GM18507 (cell line): ENCODE data around the gene DNAH12.

ENCODE experiments used
- DNase-seq: peaks from one replicate; pipeline ENCODE4 v3.0.0; 2011; ENCODE audit warnings: low read depth; ENCODE audit not compliant: insufficient read length; ENCODE audit errors: extremely low spot score
- FAIRE-seq: peaks from 2 replicates; lab custom pipeline; 2011; peaks lifted over from hg19 to GRCh38; lab: Jason Lieb, UNC

Gene DNAH12

GRCh38 chr3:57544181-57545125 lies at the start of gene DNAH12:
TSS of gene DNAH12 (minus strand) at chr3:57544344. CDS start at chr3:57542870, 1,474 bp downstream.
- FAIRE-seq (no peak), DNase-seq (no peak)

GRCh38 chr3:57592306-57592705 lies 48.2 kb upstream of the DNAH12 start:
- DNase-seq, result no peak
- FAIRE-seq, result no peak

GRCh38 chr3:57587905-57588304 lies 43.8 kb upstream of the DNAH12 start:
- FAIRE-seq (no peak), DNase-seq (no peak)

- no peak for FAIRE-seq
- DNase-seq, result no peak
Measured at GRCh38 chr3:57586778-57587177, 42.6 kb upstream of the DNAH12 start.

GRCh38 chr3:57583544-57583943 lies 39.4 kb upstream of the DNAH12 start:
- DNase-seq (no peak), FAIRE-seq (no peak)

- FAIRE-seq (no peak), DNase-seq (no peak)
Measured at GRCh38 chr3:57582474-57583168, 38.5 kb upstream of the DNAH12 start.

GRCh38 chr3:57577801-57578200 lies 33.7 kb upstream of the DNAH12 start:
- no peak for FAIRE-seq
- DNase-seq, result no peak

GRCh38 chr3:57575966-57576626 lies 32.0 kb upstream of the DNAH12 start:
- FAIRE-seq (no peak), DNase-seq (no peak)

GRCh38 chr3:57572096-57572495 lies 28.0 kb upstream of the DNAH12 start:
- FAIRE-seq (peak; percentile 5), DNase-seq (no peak)

- FAIRE-seq, result no peak
- no peak for DNase-seq
Measured at GRCh38 chr3:57570878-57571277, 26.7 kb upstream of the DNAH12 start.

GRCh38 chr3:57569859-57570450 lies 25.8 kb upstream of the DNAH12 start:
- FAIRE-seq (no peak), DNase-seq (no peak)

GRCh38 chr3:57559526-57559925 lies 15.4 kb upstream of the DNAH12 start:
- no peak for FAIRE-seq
- DNase-seq, result no peak

GRCh38 chr3:57557085-57557537 lies 13.0 kb upstream of the DNAH12 start:
- no peak for FAIRE-seq
- no peak for DNase-seq

GRCh38 chr3:57556459-57557084 lies 12.4 kb upstream of the DNAH12 start:
- FAIRE-seq (no peak), DNase-seq (no peak)

- FAIRE-seq, result peak; percentile 89
- DNase-seq, result peak; percentile 71
Measured at GRCh38 chr3:57555738-57556458, 11.8 kb upstream of the DNAH12 start, which contains the start of gene PDE12. TSS of gene PDE12 (plus strand) at chr3:57556274. CDS start at chr3:57556380, 106 bp downstream.

GRCh38 chr3:57555306-57555705 lies 11.2 kb upstream of the DNAH12 start:
- FAIRE-seq (no peak), DNase-seq (no peak)

- no peak for FAIRE-seq
Measured at GRCh38 chr3:57546616-57547015, 2.5 kb upstream of the DNAH12 start.

GRCh38 chr3:57545636-57546268 lies 1.6 kb upstream of the DNAH12 start:
- DNase-seq (no peak), FAIRE-seq (no peak)

More at GRCh38 chr3:57546616-57547015, 2.5 kb upstream of the DNAH12 start:
- DNase-seq, result no peak
